Right lobe of liver (tissue), 6 donors: ENCODE results near the gene CHPT1. TPM values are rescaled to one million over a fixed set of nuclear protein-coding genes. Genes with fewer than 3 reads are reported as not detected.

Source experiments
- ATAC-seq, 4 donors: fragments of 200-7000 bp; cut with Tn5 transposase; one replicate each; pipeline ENCODE4 v1.9.1; 2020; ENCODE audit warnings: mild to moderate bottlenecking in 4 of 4, moderate library complexity in 4 of 4
- DNase-seq, 3 donors: peaks; one replicate each; pipeline ENCODE4 v3.0.0-alpha.2; 2020
- H3K27ac ChIP-seq, 3 donors: fragments of 200-600 bp; one replicate each; pipeline ENCODE4 v1.8.0; 2022
- H3K27me3 ChIP-seq, 2 donors: fragments of 200-600 bp; one replicate each; pipeline ENCODE4 v1.8.0; 2022
- H3K36me3 ChIP-seq, 4 donors: fragments of 200-600 bp; sonication (generic) in 1 of 4; one replicate each; pipeline versions ENCODE4 v1.5.1 to v1.8.0; 2017 to 2022; ENCODE audit warnings: control low read depth in 1 of 4
- H3K4me1 ChIP-seq, 4 donors: fragments of 200-600 bp; sonication (generic) in 1 of 4; one replicate each; pipeline versions ENCODE4 v1.5.1 to v1.8.0; 2017 to 2022; ENCODE audit warnings: control low read depth in 1 of 4
- H3K4me3 ChIP-seq, 3 donors: fragments of 200-600 bp; one replicate each; pipeline ENCODE4 v1.8.0; 2022
- H3K9me3 ChIP-seq, 4 donors: fragments of 200-600 bp; sonication (generic) in 1 of 4; one replicate each; pipeline versions ENCODE4 v1.5.1 to v1.8.0; 2017 to 2022; ENCODE audit warnings: control low read depth in 1 of 4
- CTCF ChIP-seq, 4 donors: fragments of 200-600 bp in 3 of 4; fragments of 450-650 bp in 1 of 4; IDR thresholded peaks; one replicate each; pipeline versions ENCODE4 v1.5.1 to v1.8.0; 2016 to 2022; ENCODE audit warnings: antibody characterized with exemption in 4 of 4, mild to moderate bottlenecking in 2 of 4
- POLR2A ChIP-seq: fragments of 450-650 bp; IDR thresholded peaks from one replicate; pipeline ENCODE4 v1.6.1; 2017; ENCODE audit warnings: antibody characterized with exemption, mild to moderate bottlenecking
- whole genome bisulfite sequencing: methylation state at CpG from one replicate; pipeline ENCODE4 v1.1.6; 2018; ENCODE audit warnings: low coverage, low lambda C conversion rate; ENCODE audit not compliant: insufficient coverage; ENCODE audit errors: missing lambda C conversion rate; 5-methylcytosine and 5-hydroxymethylcytosine counted together
- intact Hi-C, 2 donors: fragments of 100-400 bp; cut with DNase I; formaldehyde crosslinking; loops; one replicate each; pipeline versions ENCODE4 v1.11.2 to v1.14.1; 2022
- long read RNA-seq: library from polyadenylated mRNA; unstranded; transcript quantifications from one replicate; pipeline ENCODE4 v2.0.0, GENCODE V29; 2019
- total RNA-seq, 6 experiments: library from RNA; depleted of rRNA in 2 of 6; stranded (reverse); fragments of >200 nt in 2 of 6; fragmentation: NEBNext Ultra II Directional in 3 of 6; extraction: Animal tissue kit (Norgen Biotek cat#: 25700) in 3 of 6; gene quantifications; one replicate each; pipeline versions ENCODE4 v1.1.0 to v1.2.4, GENCODE V29; 2016 to 2023
- donor health status: DM: no; HTN: yes; CAD: no.
- donor health status: DM: no; HTN: no; CAD: no.
- donor health status: DM: no; HTN: no; CAD: no.
- donor health status: DM: no; HTN: yes; CAD: no.
- donor health status: DM: no; HTN: yes; CAD: no.

Gene CHPT1
- 100 to 1,000 TPM in 1 of 6 experiments, 10 to 100 TPM in 5; 52.3 to 110 (median 75.8) TPM for total RNA-seq
- long read RNA-seq, partial matches to known transcripts, result 1 of 4 reads
- long read RNA-seq, other reads (novel, unspliced or antisense), result 2 of 4 reads

GRCh38 chr12:101697197-101697929, at the start of gene CHPT1:
CHPT1 (plus strand) TSS chr12:101697640; CDS start chr12:101697862, 222 bp downstream.
- H3K9me3 ChIP-seq, result no peaks in the 10 kb centered on the region

GRCh38 chr12:101647711-101648110, 49.7 kb upstream of the CHPT1 start:
- TF ChIP-seq CTCF (IDR thresholded peaks at IDR 0.05) (no peak), POLR2A (no peak)
- DNase-seq (no peak), ATAC-seq (no peak)
- 91% methylated on average over 1 of the region's 2 CpGs for WGBS
- H3K27ac ChIP-seq, result no peak overlapping the region
- H3K4me3 ChIP-seq, result no peak overlapping the region
- peaks cover 0 to 2% (median 0%) of the 10 kb centered on the region in 4 donors for H3K4me1 ChIP-seq
- no peaks in the 10 kb centered on the region for H3K9me3 ChIP-seq
- H3K27me3 ChIP-seq, result no peaks in the 10 kb centered on the region
- no peaks in the 10 kb centered on the region for H3K36me3 ChIP-seq
- intact Hi-C loops, result no loop called here

More at GRCh38 chr12:101697197-101697929, at the start of gene CHPT1:
- H3K4me3 ChIP-seq, result peak within 1 kb of the TSS; percentile 79 to 87 (median 84)
- TF ChIP-seq CTCF (IDR thresholded peaks at IDR 0.05) (no peak), POLR2A (peak; percentile 35)
- no peaks in the 10 kb centered on the region for H3K27me3 ChIP-seq
- intact Hi-C loops, result no loop called here
- peak; percentile 58 to 81 (median 71) for ATAC-seq
- DNase-seq, result peak; percentile 83 to 93 (median 93)
- H3K36me3 ChIP-seq, result no peaks in the 10 kb centered on the region
- 0% methylated on average over 7 of the region's 80 CpGs for WGBS
- peaks cover 0 to 43% (median 7%) of the 10 kb centered on the region in 4 donors for H3K4me1 ChIP-seq
- H3K27ac ChIP-seq, result peak within 1 kb of the TSS; percentile 91 to 94 (median 94)

- intact Hi-C loops, result no loop called here
- Histone ChIP-seq H3K27ac (no peak overlapping the region), H3K27me3 (no peaks in the 10 kb centered on the region), H3K4me3 (no peak overlapping the region), H3K36me3 (no peaks in the 10 kb centered on the region), H3K4me1 (no peaks in the 10 kb centered on the region), H3K9me3 (no peaks in the 10 kb centered on the region)
- TF ChIP-seq CTCF (IDR thresholded peaks at IDR 0.05), result no peak
- ATAC-seq (no peak), DNase-seq (no peak)
- WGBS, result 37% methylated on average over 2 of the region's 2 CpGs
These were observed 49.2 kb upstream of the CHPT1 start for GRCh38 chr12:101648195-101648594.

- WGBS, result 60% methylated on average over 3 of the region's 4 CpGs
- H3K4me1 ChIP-seq, result no peaks in the 10 kb centered on the region
- DNase-seq (no peak), ATAC-seq (no peak)
- H3K27me3 ChIP-seq, result no peaks in the 10 kb centered on the region
- intact Hi-C loops, result no loop called here
- H3K27ac ChIP-seq, result no peak overlapping the region
- H3K9me3 ChIP-seq, result no peaks in the 10 kb centered on the region
- no peak overlapping the region for H3K4me3 ChIP-seq
- TF ChIP-seq CTCF (IDR thresholded peaks at IDR 0.05) (no peak), POLR2A (no peak)
- no peaks in the 10 kb centered on the region for H3K36me3 ChIP-seq
These were observed 46.9 kb upstream of the CHPT1 start for GRCh38 chr12:101650346-101651117.
